ENCODE measurements around the gene USH1C.

The USH1C gene

GRCh38 chr11:17575431-17576425 is 31.5 kb upstream of the USH1C start:
- no peak overlapping the region for H3K4me3 ChIP-seq (ENCODE audit: low read length)
- TF ChIP-seq ZNF274 (IDR thresholded peaks at IDR 0.05; ENCODE audit: low read depth, low read length): no peak

GRCh38 chr11:17574141-17575091 is 30.2 kb upstream of the USH1C start:
- TF ChIP-seq ZNF274 (IDR thresholded peaks at IDR 0.05; ENCODE audit: low read depth, low read length): no peak
- H3K4me3 ChIP-seq (ENCODE audit: low read length): no peak overlapping the region

GRCh38 chr11:17573526-17573925 is 29.3 kb upstream of the USH1C start:
- H3K4me3 ChIP-seq (ENCODE audit: low read length): no peak overlapping the region
- TF ChIP-seq ZNF274 (IDR thresholded peaks at IDR 0.05; ENCODE audit: low read depth, low read length): no peak

GRCh38 chr11:17572791-17573460 is 28.7 kb upstream of the USH1C start:
- no peak for TF ChIP-seq ZNF274 (IDR thresholded peaks at IDR 0.05; ENCODE audit: low read depth, low read length)
- H3K4me3 ChIP-seq (ENCODE audit: low read length): no peak overlapping the region

- TF ChIP-seq ZNF274 (IDR thresholded peaks at IDR 0.05; ENCODE audit: low read depth, low read length): no peak
- H3K4me3 ChIP-seq (ENCODE audit: low read length): no peak overlapping the region
These were observed 28.1 kb upstream of the USH1C start for GRCh38 chr11:17572359-17572690.

- H3K4me3 ChIP-seq (ENCODE audit: low read length): no peak overlapping the region
- TF ChIP-seq ZNF274 (IDR thresholded peaks at IDR 0.05; ENCODE audit: low read depth, low read length): no peak
These were observed 27.5 kb upstream of the USH1C start for GRCh38 chr11:17571431-17572358.

GRCh38 chr11:17570034-17570433 is 25.8 kb upstream of the USH1C start:
- no peak overlapping the region for H3K4me3 ChIP-seq (ENCODE audit: low read length)
- TF ChIP-seq ZNF274 (IDR thresholded peaks at IDR 0.05; ENCODE audit: low read depth, low read length): no peak

- TF ChIP-seq ZNF274 (IDR thresholded peaks at IDR 0.05; ENCODE audit: low read depth, low read length): no peak
- no peak overlapping the region for H3K4me3 ChIP-seq (ENCODE audit: low read length)
These were observed 24.7 kb upstream of the USH1C start for GRCh38 chr11:17568944-17569343.

GRCh38 chr11:17564687-17565042 is 20.4 kb upstream of the USH1C start:
- no peak for TF ChIP-seq ZNF274 (IDR thresholded peaks at IDR 0.05; ENCODE audit: low read depth, low read length)

GRCh38 chr11:17563961-17564686 is 19.9 kb upstream of the USH1C start:
- H3K4me3 ChIP-seq (ENCODE audit: low read length): no peak overlapping the region
- no peak for TF ChIP-seq ZNF274 (IDR thresholded peaks at IDR 0.05; ENCODE audit: low read depth, low read length)

More at GRCh38 chr11:17564687-17565042, 20.4 kb upstream of the USH1C start:
- no peak overlapping the region for H3K4me3 ChIP-seq (ENCODE audit: low read length)

GRCh38 chr11:17563231-17563646 is 19.0 kb upstream of the USH1C start:
- no peak for TF ChIP-seq ZNF274 (IDR thresholded peaks at IDR 0.05; ENCODE audit: low read depth, low read length)
- H3K4me3 ChIP-seq (ENCODE audit: low read length): no peak overlapping the region

- no peak for TF ChIP-seq ZNF274 (IDR thresholded peaks at IDR 0.05; ENCODE audit: low read depth, low read length)
- H3K4me3 ChIP-seq (ENCODE audit: low read length): no peak overlapping the region
These were observed 17.3 kb upstream of the USH1C start for GRCh38 chr11:17561526-17561925.

- TF ChIP-seq ZNF274 (IDR thresholded peaks at IDR 0.05; ENCODE audit: low read depth, low read length): no peak
- no peak overlapping the region for H3K4me3 ChIP-seq (ENCODE audit: low read length)
These were observed 16.8 kb upstream of the USH1C start for GRCh38 chr11:17561111-17561415.
